Measurements from ENCODE around the gene SNAP29.
"Not testable (repeated sequence)": the region's sequence is repeated elsewhere in the genome, so short reads cannot be mapped to it uniquely, and the experiment has no call there.

GRCh38 chr22:20930435-20930834 lies 71.6 kb downstream of the SNAP29 start:
- TF ChIP-seq CTCF, POLR2AphosphoS5, POLR2A (IDR thresholded peaks at IDR 0.05): not testable (repeated sequence)
